ENCODE measurements around the gene CBLB. TPM values are rescaled to one million over a fixed set of nuclear protein-coding genes. Genes with fewer than 3 reads are reported as not detected.

Gene CBLB
- total and polyA plus RNA-seq, 10 donors, result 13.8 to 138 (median 67.5) TPM

DNA sequence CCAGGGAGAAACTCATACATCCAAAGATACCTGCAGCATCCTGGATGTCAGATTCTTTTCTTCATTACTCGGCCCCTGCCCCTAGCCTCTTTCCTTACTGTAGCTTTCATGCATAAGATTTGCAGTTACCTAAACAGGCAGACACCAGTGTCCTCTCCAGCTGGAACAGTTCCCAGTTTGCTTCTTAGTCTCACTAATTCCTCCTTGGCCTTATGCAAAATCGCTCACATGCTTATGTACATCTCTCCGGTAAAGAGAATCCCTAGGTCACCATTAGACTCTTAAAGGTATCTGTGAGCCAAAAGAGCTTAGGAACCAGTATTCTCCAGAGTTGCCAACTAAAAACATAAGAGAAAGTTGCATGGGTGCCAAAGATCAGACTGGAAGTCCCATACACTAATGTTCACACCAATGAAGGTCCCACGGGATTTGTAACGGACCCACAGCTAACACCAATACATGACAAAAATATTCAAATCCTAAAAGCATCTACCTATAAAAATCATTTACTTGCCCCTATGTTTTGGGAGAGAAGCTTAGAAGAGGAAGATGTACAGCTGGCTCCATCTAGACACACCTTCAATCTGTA is 66.6 kb downstream of the CBLB start:
- Histone ChIP-seq H3K9me3 (no peaks in the 10 kb centered on the region), H3K36me3 (no peaks in the 10 kb centered on the region), H3K4me1 (peaks cover 15 to 82% (median 67%) of the 10 kb centered on the region in 6 donors), H3K27ac (peak overlapping the region in 6 of 8 donors; percentile 7 to 68 (median 48)), H3K27me3 (replicated peaks in 1 of 7) (no peaks in the 10 kb centered on the region), H3K4me3 (no peak overlapping the region)
- intact Hi-C loops (cut with DNase I; ENCODE audit: low total_unique reads), result no loop called here
- no peak for DNase-seq
- TF ChIP-seq CTCF (IDR thresholded peaks at IDR 0.05 in 8 of 11, conservative IDR thresholded peaks at IDR 0.05 in 3 of 11) (no peak), POLR2AphosphoS5 (IDR thresholded peaks at IDR 0.05) (no peak), POLR2A (IDR thresholded peaks at IDR 0.05) (no peak)
- WGBS, 5 donors, result 80 to 85% (median 83%) methylated on average over 5 of the region's 5 CpGs

DNA sequence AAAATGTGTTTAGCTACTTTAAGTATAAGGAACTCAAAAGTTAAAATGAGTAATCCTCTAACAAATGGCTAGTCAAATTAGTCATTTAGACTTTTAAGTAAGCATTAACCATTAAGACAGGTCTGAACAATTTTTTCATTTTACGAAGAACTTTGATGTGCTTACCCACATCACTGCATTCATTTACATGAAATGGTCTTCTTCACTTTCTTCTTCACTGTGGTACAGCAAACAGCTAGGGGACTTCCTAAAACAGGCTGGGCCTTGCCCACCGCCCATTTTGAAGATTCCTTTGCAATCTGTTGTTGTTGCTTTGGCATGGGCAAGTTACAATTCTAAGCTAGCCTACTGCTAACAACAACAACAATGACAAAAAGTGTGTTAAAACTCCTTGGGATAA is 67.4 kb downstream of the CBLB start:
- WGBS, 5 donors, result 45 to 78% (median 55%) methylated on average over 2 of the region's 2 CpGs
- DNase-seq, result no peak
- Histone ChIP-seq H3K4me1 (peaks cover 15 to 82% (median 61%) of the 10 kb centered on the region in 6 donors), H3K27me3 (replicated peaks in 1 of 7) (no peaks in the 10 kb centered on the region), H3K4me3 (no peak overlapping the region), H3K36me3 (no peaks in the 10 kb centered on the region), H3K27ac (peak overlapping the region in 7 of 8 donors; percentile 6 to 68 (median 40)), H3K9me3 (no peaks in the 10 kb centered on the region)
- intact Hi-C loops (cut with DNase I; ENCODE audit: low total_unique reads), result no loop called here
- TF ChIP-seq POLR2AphosphoS5 (IDR thresholded peaks at IDR 0.05) (no peak), POLR2A (IDR thresholded peaks at IDR 0.05) (no peak), CTCF (IDR thresholded peaks at IDR 0.05 in 8 of 11, conservative IDR thresholded peaks at IDR 0.05 in 3 of 11) (no peak)

GRCh38 chr3:105800320-105800719 is 68.5 kb downstream of the CBLB start:
- Histone ChIP-seq H3K4me3 (no peak overlapping the region), H3K9me3 (no peaks in the 10 kb centered on the region), H3K36me3 (no peaks in the 10 kb centered on the region), H3K4me1 (peaks cover 15 to 78% (median 56%) of the 10 kb centered on the region in 6 donors), H3K27ac (peak overlapping the region in 5 of 8 donors; percentile 17 to 68 (median 55)), H3K27me3 (replicated peaks in 1 of 7) (no peaks in the 10 kb centered on the region)
- WGBS, 5 donors, result 48 to 81% (median 54%) methylated on average over 4 to 5 of the region's 5 CpGs
- TF ChIP-seq CTCF (IDR thresholded peaks at IDR 0.05 in 8 of 11, conservative IDR thresholded peaks at IDR 0.05 in 3 of 11), result no peak
- no peak for TF ChIP-seq POLR2A (IDR thresholded peaks at IDR 0.05)
- TF ChIP-seq POLR2AphosphoS5 (IDR thresholded peaks at IDR 0.05), result no peak
- DNase-seq, result no peak
- intact Hi-C loops (cut with DNase I; ENCODE audit: low total_unique reads), result no loop called here

DNA sequence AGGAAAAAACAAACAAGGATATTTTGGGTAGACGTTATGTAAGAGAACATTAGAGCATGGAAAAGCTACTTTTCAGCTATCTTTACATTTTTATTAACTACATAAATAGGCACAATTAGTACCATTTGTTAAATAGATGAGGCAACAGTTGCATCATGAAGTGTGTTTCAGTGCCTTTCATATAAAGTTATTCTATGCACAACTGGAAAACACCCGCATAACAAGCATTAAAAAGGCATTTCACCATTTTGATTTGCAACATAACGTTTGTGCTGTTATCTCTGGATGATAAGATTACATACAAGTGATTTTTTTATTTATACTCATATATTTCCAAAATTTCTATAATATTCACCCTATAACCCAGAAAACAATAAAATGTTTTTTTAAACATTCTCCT is 69.5 kb downstream of the CBLB start:
- 87 to 90% (median 89%) methylated on average over 3 of the region's 3 CpGs for WGBS, 5 donors
- intact Hi-C loops (cut with DNase I; ENCODE audit: low total_unique reads), result no loop called here
- no peak for DNase-seq

More for the DNA sequence above, 69.5 kb downstream of the CBLB start:
- H3K36me3 ChIP-seq, result no peaks in the 10 kb centered on the region
- no peak for TF ChIP-seq POLR2AphosphoS5 (IDR thresholded peaks at IDR 0.05)
- TF ChIP-seq CTCF (IDR thresholded peaks at IDR 0.05 in 8 of 11, conservative IDR thresholded peaks at IDR 0.05 in 3 of 11), result no peak
- TF ChIP-seq POLR2A (IDR thresholded peaks at IDR 0.05), result no peak
- no peaks in the 10 kb centered on the region for H3K9me3 ChIP-seq
- H3K4me3 ChIP-seq, result no peak overlapping the region
- peaks cover 15 to 87% (median 55%) of the 10 kb centered on the region in 6 donors for H3K4me1 ChIP-seq
- no peaks in the 10 kb centered on the region for H3K27me3 ChIP-seq (replicated peaks in 1 of 7)
- H3K27ac ChIP-seq, result peak overlapping the region in 3 of 8 donors; percentile 4 to 39 (median 7)
